Osteocyte (in vitro differentiated cells): ENCODE data around the gene TRIM28. TPM values are rescaled to one million over a fixed set of nuclear protein-coding genes. Genes with fewer than 3 reads are reported as not detected.
A peak's percentile ranks its signal among the peaks of the same experiment; 100 is the strongest.

Experiments
- DNase-seq: peaks from one replicate; pipeline ENCODE4 v3.0.0; 2021; ENCODE audit warnings: mixed read lengths; ENCODE audit not compliant: unreplicated experiment; ENCODE audit errors: extremely low spot score
- H3K27ac Mint-ChIP-seq: one replicate; pipeline ENCODE4 v1.8.0; 2021; ENCODE audit warnings: mild to moderate bottlenecking, mixed read lengths; ENCODE audit not compliant: unreplicated experiment
- H3K27me3 Mint-ChIP-seq: one replicate; pipeline ENCODE4 v1.8.0; 2021; ENCODE audit warnings: mixed read lengths; ENCODE audit not compliant: unreplicated experiment
- H3K36me3 Mint-ChIP-seq: one replicate; pipeline ENCODE4 v1.8.0; 2021; ENCODE audit warnings: mixed read lengths; ENCODE audit not compliant: unreplicated experiment
- H3K4me1 Mint-ChIP-seq: one replicate; pipeline ENCODE4 v1.8.0; 2021; ENCODE audit warnings: mixed read lengths; ENCODE audit not compliant: unreplicated experiment
- H3K4me3 Mint-ChIP-seq: one replicate; pipeline ENCODE4 v1.8.0; 2021; ENCODE audit warnings: mild to moderate bottlenecking, moderate library complexity, mixed read lengths; ENCODE audit not compliant: unreplicated experiment
- H3K9me3 Mint-ChIP-seq: one replicate; pipeline ENCODE4 v1.8.0; 2021; ENCODE audit warnings: mixed read lengths; ENCODE audit not compliant: unreplicated experiment
- total RNA-seq: library from RNA; stranded (reverse); gene quantifications from 2 replicates; pipeline ENCODE4 v1.2.1, GENCODE V29; 2021
- TF ChIP-seq, protein P1 (sequence below): fragments of 200-600 bp; sonication (generic); IDR thresholded peaks from 2 replicates; pipeline ENCODE4 v1.5.0; 2021; ENCODE audit warnings: antibody characterized with exemption, mild to moderate bottlenecking, moderate library complexity

Gene TRIM28
- total RNA-seq, 1 donor from 2014 or later: 354 TPM

DNA sequence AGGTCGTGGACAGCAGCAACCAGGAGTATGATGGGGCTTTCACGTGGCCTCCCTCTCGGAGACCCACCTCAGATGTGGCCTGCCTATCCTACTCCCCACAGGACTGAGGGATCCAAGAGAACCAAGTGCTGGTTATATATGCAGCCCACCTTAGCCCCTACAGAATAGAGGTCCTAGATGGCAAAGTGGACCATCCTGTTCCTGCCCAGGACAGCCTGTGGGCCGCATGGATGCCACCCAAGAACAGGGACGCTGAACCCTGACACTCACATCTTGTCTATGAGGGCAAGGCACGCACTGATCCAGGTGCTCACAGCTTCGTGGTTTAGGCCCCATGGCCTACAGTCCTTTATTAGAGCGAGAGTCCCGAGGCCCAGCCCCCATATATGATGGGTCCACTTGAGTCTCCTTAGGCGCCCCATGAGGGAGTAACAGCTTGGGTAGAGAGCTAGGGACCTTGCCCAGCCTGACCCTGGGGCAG, 30.6 kb upstream of the TRIM28 start:
- peaks cover 10% of the 10 kb centered on the region for H3K36me3 Mint-ChIP-seq
- H3K4me1 Mint-ChIP-seq: peaks cover 12% of the 10 kb centered on the region
- H3K9me3 Mint-ChIP-seq: no peaks in the 10 kb centered on the region
- TF ChIP-seq, protein P1, sequence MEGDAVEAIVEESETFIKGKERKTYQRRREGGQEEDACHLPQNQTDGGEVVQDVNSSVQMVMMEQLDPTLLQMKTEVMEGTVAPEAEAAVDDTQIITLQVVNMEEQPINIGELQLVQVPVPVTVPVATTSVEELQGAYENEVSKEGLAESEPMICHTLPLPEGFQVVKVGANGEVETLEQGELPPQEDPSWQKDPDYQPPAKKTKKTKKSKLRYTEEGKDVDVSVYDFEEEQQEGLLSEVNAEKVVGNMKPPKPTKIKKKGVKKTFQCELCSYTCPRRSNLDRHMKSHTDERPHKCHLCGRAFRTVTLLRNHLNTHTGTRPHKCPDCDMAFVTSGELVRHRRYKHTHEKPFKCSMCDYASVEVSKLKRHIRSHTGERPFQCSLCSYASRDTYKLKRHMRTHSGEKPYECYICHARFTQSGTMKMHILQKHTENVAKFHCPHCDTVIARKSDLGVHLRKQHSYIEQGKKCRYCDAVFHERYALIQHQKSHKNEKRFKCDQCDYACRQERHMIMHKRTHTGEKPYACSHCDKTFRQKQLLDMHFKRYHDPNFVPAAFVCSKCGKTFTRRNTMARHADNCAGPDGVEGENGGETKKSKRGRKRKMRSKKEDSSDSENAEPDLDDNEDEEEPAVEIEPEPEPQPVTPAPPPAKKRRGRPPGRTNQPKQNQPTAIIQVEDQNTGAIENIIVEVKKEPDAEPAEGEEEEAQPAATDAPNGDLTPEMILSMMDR: no peak
- no peak overlapping the region for H3K4me3 Mint-ChIP-seq
- DNase-seq: no peak
- no peak overlapping the region for H3K27ac Mint-ChIP-seq
- H3K27me3 Mint-ChIP-seq: no peaks in the 10 kb centered on the region

- DNase-seq: no peak
- no peak overlapping the region for H3K27ac Mint-ChIP-seq
Observed at GRCh38 chr19:58513694-58514563, 29.9 kb upstream of the TRIM28 start.

GRCh38 chr19:58514564-58515022, 29.3 kb upstream of the TRIM28 start:
- DNase-seq: no peak
- H3K4me1 Mint-ChIP-seq: peaks cover 22% of the 10 kb centered on the region
- H3K27ac Mint-ChIP-seq: no peak overlapping the region
- TF ChIP-seq, protein P1: no peak
- H3K9me3 Mint-ChIP-seq: no peaks in the 10 kb centered on the region
- H3K27me3 Mint-ChIP-seq: no peaks in the 10 kb centered on the region
- peaks cover 10% of the 10 kb centered on the region for H3K36me3 Mint-ChIP-seq
- H3K4me3 Mint-ChIP-seq: no peak overlapping the region

More at GRCh38 chr19:58513694-58514563, 29.9 kb upstream of the TRIM28 start:
- Mint-ChIP-seq H3K4me1 (peaks cover 19% of the 10 kb centered on the region), H3K9me3 (no peaks in the 10 kb centered on the region), H3K36me3 (peaks cover 10% of the 10 kb centered on the region), H3K4me3 (no peak overlapping the region), H3K27me3 (no peaks in the 10 kb centered on the region)
- TF ChIP-seq, protein P1: peak; percentile 53

GRCh38 chr19:58515259-58515658, 28.6 kb upstream of the TRIM28 start:
- TF ChIP-seq, protein P1: no peak
- DNase-seq: no peak
- no peak overlapping the region for H3K4me3 Mint-ChIP-seq
- H3K9me3 Mint-ChIP-seq: no peaks in the 10 kb centered on the region
- H3K27me3 Mint-ChIP-seq: no peaks in the 10 kb centered on the region
- peaks cover 27% of the 10 kb centered on the region for H3K4me1 Mint-ChIP-seq
- H3K36me3 Mint-ChIP-seq: peaks cover 10% of the 10 kb centered on the region
- peak overlapping the region; percentile 31 for H3K27ac Mint-ChIP-seq

DNA sequence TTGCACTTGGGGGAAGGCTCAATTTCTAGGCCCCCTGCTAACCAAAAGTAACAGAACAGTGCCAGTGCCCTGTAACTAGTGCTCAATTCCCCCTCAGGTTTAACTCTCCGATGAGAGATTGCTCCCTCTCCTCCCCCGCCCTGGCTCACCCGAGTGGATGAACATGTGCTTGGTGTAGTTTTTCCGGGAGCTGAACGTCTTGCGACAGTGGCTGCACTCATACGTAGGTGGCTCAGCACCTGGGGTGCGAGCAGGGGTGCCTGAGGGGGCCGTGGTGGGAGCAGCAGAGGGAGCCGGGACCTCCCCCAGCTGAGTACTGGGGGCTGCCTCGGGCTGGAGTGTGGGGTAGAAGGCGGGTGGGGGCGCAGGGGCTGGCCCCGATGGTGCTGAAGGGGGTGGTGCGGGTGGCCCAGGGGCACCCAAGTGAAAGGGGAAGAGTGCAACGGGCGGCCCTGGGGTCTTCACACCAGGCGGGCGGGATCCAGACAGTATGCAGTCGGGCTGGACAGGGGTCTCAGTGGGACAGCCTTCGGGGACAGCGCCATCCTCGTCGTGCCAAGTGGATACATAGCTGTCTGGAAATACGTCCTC, 27.5 kb upstream of the TRIM28 start:
- no peaks in the 10 kb centered on the region for H3K9me3 Mint-ChIP-seq
- peaks cover 10% of the 10 kb centered on the region for H3K36me3 Mint-ChIP-seq
- H3K4me3 Mint-ChIP-seq: no peak overlapping the region
- no peaks in the 10 kb centered on the region for H3K27me3 Mint-ChIP-seq
- no peak overlapping the region for H3K27ac Mint-ChIP-seq
- no peak for DNase-seq
- peaks cover 30% of the 10 kb centered on the region for H3K4me1 Mint-ChIP-seq
- TF ChIP-seq, protein P1: no peak
